Type B pancreatic cell (in vitro differentiated cells): Measurements from ENCODE around the gene SFSWAP. TPM values are rescaled to one million over a fixed set of nuclear protein-coding genes. Genes with fewer than 3 reads are reported as not detected.
"Not testable (repeated sequence)": the region's sequence is repeated elsewhere in the genome, so short reads cannot be mapped to it uniquely, and the experiment has no call there.

Experiments used
- DNase-seq: peaks from one replicate; pipeline ENCODE4 v3.0.0; 2021; ENCODE audit warnings: mixed read lengths; ENCODE audit not compliant: unreplicated experiment; ENCODE audit errors: extremely low spot score
- H3K27ac Mint-ChIP-seq: 2 replicates; pipeline ENCODE4 v1.8.0; 2021; ENCODE audit warnings: mild to moderate bottlenecking, mixed read lengths
- H3K27me3 Mint-ChIP-seq: 2 replicates; pipeline ENCODE4 v1.8.0; 2021; ENCODE audit warnings: mixed read lengths
- H3K36me3 Mint-ChIP-seq: 2 replicates; pipeline ENCODE4 v1.8.0; 2021; ENCODE audit warnings: mixed read lengths
- H3K4me1 Mint-ChIP-seq: one replicate; pipeline ENCODE4 v1.8.0; 2021; ENCODE audit warnings: mixed read lengths; ENCODE audit not compliant: unreplicated experiment
- H3K4me3 Mint-ChIP-seq: 2 replicates; pipeline ENCODE4 v1.8.0; 2021; ENCODE audit warnings: mild to moderate bottlenecking, mixed read lengths
- H3K9me3 Mint-ChIP-seq: 2 replicates; pipeline ENCODE4 v1.8.0; 2021; ENCODE audit warnings: mixed read lengths
- CTCF ChIP-seq: fragments of 200-600 bp; sonication (generic); conservative IDR thresholded peaks from 2 replicates; pipeline ENCODE4 v1.5.0; 2021; ENCODE audit warnings: antibody characterized with exemption, mild to moderate bottlenecking
- total RNA-seq: library from RNA; stranded (reverse); gene quantifications from 2 replicates; pipeline ENCODE4 v1.2.1, GENCODE V29; 2021; ENCODE audit warnings: low replicate concordance

SFSWAP gene
- total RNA-seq, 1 donor from 2014 or later = 59.3 TPM

- H3K9me3 Mint-ChIP-seq = no peaks in the 10 kb centered on the region
- H3K4me3 Mint-ChIP-seq = no peak overlapping the region
- peaks cover 14% of the 10 kb centered on the region for H3K36me3 Mint-ChIP-seq
- DNase-seq = no peak
- H3K27ac Mint-ChIP-seq = no peak overlapping the region
- H3K27me3 Mint-ChIP-seq = no peaks in the 10 kb centered on the region
- no peak for TF ChIP-seq CTCF
- no peaks in the 10 kb centered on the region for H3K4me1 Mint-ChIP-seq
These were observed 62.8 kb downstream of the SFSWAP start for GRCh38 chr12:131773582-131774221.

- H3K9me3 Mint-ChIP-seq = no peaks in the 10 kb centered on the region
- H3K36me3 Mint-ChIP-seq = peaks cover 18% of the 10 kb centered on the region
- no peaks in the 10 kb centered on the region for H3K4me1 Mint-ChIP-seq
- no peak for TF ChIP-seq CTCF
- no peak for DNase-seq
- no peaks in the 10 kb centered on the region for H3K27me3 Mint-ChIP-seq
- no peak overlapping the region for H3K4me3 Mint-ChIP-seq
- no peak overlapping the region for H3K27ac Mint-ChIP-seq
These were observed 63.9 kb downstream of the SFSWAP start for GRCh38 chr12:131774576-131775391.

GRCh38 chr12:131775392-131776236 is 64.7 kb downstream of the SFSWAP start:
- H3K27me3 Mint-ChIP-seq = no peaks in the 10 kb centered on the region
- no peaks in the 10 kb centered on the region for H3K9me3 Mint-ChIP-seq
- H3K4me3 Mint-ChIP-seq = no peak overlapping the region
- no peak for DNase-seq
- peaks cover 18% of the 10 kb centered on the region for H3K36me3 Mint-ChIP-seq
- TF ChIP-seq CTCF = no peak
- no peak overlapping the region for H3K27ac Mint-ChIP-seq
- H3K4me1 Mint-ChIP-seq = no peaks in the 10 kb centered on the region

- Mint-ChIP-seq H3K4me3 (no peak overlapping the region), H3K4me1 (no peaks in the 10 kb centered on the region), H3K36me3 (peaks cover 14% of the 10 kb centered on the region), H3K27ac (no peak overlapping the region), H3K9me3 (no peaks in the 10 kb centered on the region), H3K27me3 (no peaks in the 10 kb centered on the region)
- no peak for DNase-seq
- no peak for TF ChIP-seq CTCF
These were observed 65.5 kb downstream of the SFSWAP start for GRCh38 chr12:131776237-131776889.

GRCh38 chr12:131777269-131777668 is 66.4 kb downstream of the SFSWAP start:
- DNase-seq, H3K4me1 Mint-ChIP-seq, H3K27me3 Mint-ChIP-seq, H3K27ac Mint-ChIP-seq, H3K9me3 Mint-ChIP-seq, H3K4me3 Mint-ChIP-seq: not testable (repeated sequence)
- peaks cover 14% of the 10 kb centered on the region for H3K36me3 Mint-ChIP-seq
